B cell (primary cell): ENCODE results near the gene TUBG1. TPM values are rescaled to one million over a fixed set of nuclear protein-coding genes. Genes with fewer than 3 reads are reported as not detected.
A peak's percentile ranks its signal among the peaks of the same experiment; 100 is the strongest.

Experiments used
- ATAC-seq: fragments of 200-7000 bp; cut with Tn5 transposase; one replicate; pipeline ENCODE4 v1.10.0; 2021; ENCODE audit warnings: low read depth, mild to moderate bottlenecking, moderate number of reproducible peaks, moderate library complexity
- CTCF ChIA-PET: fragments of 350-600 bp; sonication (Branson Sonifier 250); formaldehyde crosslinking; loops from one replicate; lab custom pipeline; 2021; ENCODE audit warnings: antibody characterized with exemption, inconsistent platforms; lab: Charles Lee
- POLR2A ChIA-PET: fragments of 350-600 bp; sonication (Branson Sonifier 250); formaldehyde crosslinking; loops from one replicate; lab custom pipeline; 2021; ENCODE audit warnings: antibody characterized with exemption; lab: Charles Lee
- DNase-seq: peaks from one replicate; pipeline ENCODE4 v3.0.0; 2013
- H2AFZ ChIP-seq: 2 replicates; pipeline ENCODE4 v1.6.1; 2012; ENCODE audit warnings: mild to moderate bottlenecking, low read depth, low read length; ENCODE audit not compliant: insufficient read depth, poor library complexity, severe bottlenecking
- H3K27ac ChIP-seq, 2 donors: 1 replicate in 1 of 2; 2 replicates in 1 of 2; pipeline ENCODE4 v1.5.1; 2012 to 2013; ENCODE audit warnings: low read length in 2 of 2, mild to moderate bottlenecking in 2 of 2, moderate library complexity in 1 of 2
- H3K27me3 ChIP-seq, 4 experiments: fragments of 200-600 bp in 1 of 4; sonication (generic) in 1 of 4; replicated peaks in 1 of 4; 1 replicate in 2 of 4; 2 replicates in 2 of 4; pipeline versions ENCODE4 v1.6.1 to v1.7.0; 2013 to 2016; ENCODE audit warnings: low read length in 3 of 4, mild to moderate bottlenecking in 2 of 4, mixed read lengths in 1 of 4, moderate library complexity in 1 of 4; ENCODE audit not compliant: insufficient read depth in 4 of 4, control insufficient read depth in 3 of 4; ENCODE audit errors: control extremely low read depth in 1 of 4
- H3K36me3 ChIP-seq, 2 experiments: replicated peaks in 1 of 2; 1 replicate in 1 of 2; 2 replicates in 1 of 2; pipeline versions ENCODE4 v1.6.1 to v1.7.1; 2013; ENCODE audit warnings: low read length in 1 of 2; ENCODE audit not compliant: insufficient read depth in 2 of 2, control insufficient read depth in 1 of 2; ENCODE audit errors: control extremely low read depth in 1 of 2, extremely low read depth in 1 of 2
- H3K4me1 ChIP-seq, 2 donors: fragments of 200-600 bp in 1 of 2; sonication (generic) in 1 of 2; 1 replicate in 1 of 2; 2 replicates in 1 of 2; pipeline versions ENCODE4 v1.5.1 to v1.6.1; 2013 to 2017; ENCODE audit warnings: low read length in 2 of 2; ENCODE audit not compliant: control insufficient read depth in 2 of 2, insufficient read depth in 2 of 2
- H3K4me2 ChIP-seq: replicated peaks from 2 replicates; pipeline ENCODE3; 2012; ENCODE audit warnings: mild to moderate bottlenecking, low read depth, low read length; ENCODE audit not compliant: poor library complexity, severe bottlenecking
- H3K4me3 ChIP-seq, 5 experiments: fragments of 200-600 bp in 1 of 5; sonication (generic) in 1 of 5; 1 replicate in 3 of 5; 2 replicates in 2 of 5; pipeline versions ENCODE4 v1.5.1 to v1.7.0; 2011 to 2016; ENCODE audit warnings: low read length in 4 of 5, mild to moderate bottlenecking in 4 of 5, low read depth in 2 of 5, control low read depth in 1 of 5, moderate library complexity in 1 of 5; ENCODE audit not compliant: insufficient read depth in 1 of 5; ENCODE audit errors: control extremely low read depth in 1 of 5, extremely low read depth in 1 of 5
- H3K79me2 ChIP-seq: fragments of 200-600 bp; sonication (generic); one replicate; pipeline ENCODE4 v1.6.0; 2016; ENCODE audit warnings: low read length; ENCODE audit not compliant: control insufficient read depth, insufficient read depth
- H3K9ac ChIP-seq: fragments of 200-600 bp; sonication (generic); 2 replicates; pipeline ENCODE4 v1.6.1; 2017; ENCODE audit warnings: mild to moderate bottlenecking, low read length, moderate library complexity
- H3K9me3 ChIP-seq, 3 donors: one replicate each; pipeline versions ENCODE4 v1.6.1 to v1.7.1; 2013; ENCODE audit warnings: low read length in 2 of 3; ENCODE audit not compliant: control insufficient read depth in 2 of 3, insufficient read depth in 1 of 3; ENCODE audit errors: control extremely low read depth in 1 of 3
- H4K20me1 ChIP-seq: 2 replicates; pipeline ENCODE4 v1.6.0; 2012; ENCODE audit warnings: mild to moderate bottlenecking, low read length; ENCODE audit not compliant: insufficient read depth, control insufficient read depth, poor library complexity, severe bottlenecking
- H3K27ac Mint-ChIP-seq: one replicate; pipeline ENCODE4 v1.8.0; 2021; ENCODE audit warnings: mixed read lengths
- H3K27me3 Mint-ChIP-seq: one replicate; pipeline ENCODE4 v1.8.0; 2021; ENCODE audit warnings: mixed read lengths
- H3K4me1 Mint-ChIP-seq: one replicate; pipeline ENCODE4 v1.8.0; 2021; ENCODE audit warnings: mixed read lengths
- H3K4me3 Mint-ChIP-seq: one replicate; pipeline ENCODE4 v1.8.0; 2021; ENCODE audit warnings: mixed read lengths
- H3K9me3 Mint-ChIP-seq: one replicate; pipeline ENCODE4 v1.8.0; 2022; ENCODE audit warnings: mixed read lengths; ENCODE audit not compliant: insufficient read depth
- CTCF ChIP-seq: fragments of 200-600 bp; IDR thresholded peaks from one replicate; pipeline ENCODE4 v1.8.0; 2022; ENCODE audit warnings: antibody characterized with exemption, mild to moderate bottlenecking
- EZH2 ChIP-seq: IDR thresholded peaks from 2 replicates; pipeline ENCODE4 v1.6.1; 2012; ENCODE audit warnings: borderline replicate concordance, low read depth, mild to moderate bottlenecking, moderate library complexity, low read length; ENCODE audit not compliant: insufficient read depth, poor library complexity, severe bottlenecking
- WGBS: methylation state at CpG from one replicate; pipeline ENCODE4 v1.1.5; 2013; ENCODE audit warnings: missing lambda C conversion rate; ENCODE audit not compliant: insufficient coverage; 5-methylcytosine and 5-hydroxymethylcytosine counted together
- intact Hi-C: fragments of 100-400 bp; cut with micrococcal nuclease; formaldehyde crosslinking; loops from one replicate; pipeline ENCODE4 v1.10.0; 2022
- polyA plus RNA-seq: library from polyadenylated mRNA; depleted of rRNA; stranded (reverse); fragments of >200 nt; gene quantifications from 2 replicates; pipeline ENCODE4 v1.2.3, GENCODE V29; 2012
- total RNA-seq, 2 donors: library from RNA; stranded (reverse); fragments of 120-200 nt in 1 of 2; gene quantifications; 1 replicate in 1 of 2; 2 replicates in 1 of 2; pipeline versions ENCODE4 v1.2.3 to v1.2.4, GENCODE V29; 2013 to 2022

The TUBG1 gene
- total and polyA plus RNA-seq, 2 donors (not counting 1 experiment from before 2014, with no cell fraction given) = 17.2 to 19.5 TPM

GRCh38 chr17:42578282-42578869, 31.1 kb upstream of the TUBG1 start:
- Mint-ChIP-seq H3K27ac (peak overlapping the region; percentile 99), H3K9me3 (no peaks in the 10 kb centered on the region), H3K4me1 (peaks cover 42% of the 10 kb centered on the region), H3K4me3 (peak overlapping the region; percentile 99), H3K27me3 (no peaks in the 10 kb centered on the region)
- Histone ChIP-seq H2AFZ (peak overlapping the region; percentile 85), H3K79me2 (peaks cover 14% of the 10 kb centered on the region), H3K4me1 (peaks cover 12 to 30% of the 10 kb centered on the region in 2 donors), H3K9ac (peak overlapping the region; percentile 70), H4K20me1 (peaks cover 15% of the 10 kb centered on the region), H3K9me3 (no peaks in the 10 kb centered on the region), H3K27ac (peak overlapping the region; percentile 45 to 72), H3K36me3 (peaks cover 13 to 51% of the 10 kb centered on the region in 2 experiments), H3K4me2 (peak overlapping the region; percentile 93), H3K27me3 (no peaks in the 10 kb centered on the region), H3K4me3 (peak overlapping the region; percentile 56 to 82 (median 74))
- intact Hi-C loops = loop anchor here (1.0 to 10.0 kb wide), 5 partner anchors 30 to 416 kb away; partner anchors contain the start of genes BECN1 and RPL27
- 2% methylated on average over 8 of the region's 20 CpGs for WGBS
- ChIA-PET CTCF (interaction anchor here (0.6 to 4.3 kb wide), 66 partner anchors 9 to 905 kb away, joined by 3 to 72 read pairs (median 4); partner anchors contain the start of genes BECN1, CAVIN1, CCR10 and CNTD1), POLR2A (interaction anchor here (0.6 to 2.7 kb wide), 22 partner anchors 11 to 1963 kb away, joined by 3 to 19 read pairs (median 6); partner anchors contain the start of genes BECN1, MLX, NAGLU and PLEKHH3)
- DNase-seq (peak; percentile 83), ATAC-seq (peak; percentile 39)
- TF ChIP-seq CTCF (peak; percentile 85), EZH2 (no peak)
